Dermis microvascular lymphatic vessel endothelial cell (primary cell): ENCODE data around the gene SYNDIG1. TPM values are rescaled to one million over a fixed set of nuclear protein-coding genes. Genes with fewer than 3 reads are reported as not detected.
"Not testable (repeated sequence)": the region's sequence is repeated elsewhere in the genome, so short reads cannot be mapped to it uniquely, and the experiment has no call there.

Source experiments
- DNase-seq, 2 donors: peaks; one replicate each; pipeline versions ENCODE4 v3.0.0 to v3.0.0-alpha.2; 2010; ENCODE audit warnings: low read depth in 2 of 2
- total RNA-seq: library from RNA; depleted of rRNA; stranded (reverse); fragments of >200 nt; gene quantifications from 2 replicates; pipeline ENCODE4 v1.2.1, GENCODE V29; 2014

SYNDIG1 gene
- total RNA-seq, 1 donor from 2014 or later = not detected

GRCh38 chr20:24608926-24609667 lies 139.7 kb downstream of the SYNDIG1 start:
- DNase-seq = no peak

GRCh38 chr20:24609757-24610156 lies 140.3 kb downstream of the SYNDIG1 start:
- no peak for DNase-seq

- no peak for DNase-seq
Observed at GRCh38 chr20:24610341-24611115, 141.1 kb downstream of the SYNDIG1 start.

GRCh38 chr20:24611360-24612140 lies 142.1 kb downstream of the SYNDIG1 start:
- no peak for DNase-seq

DNA sequence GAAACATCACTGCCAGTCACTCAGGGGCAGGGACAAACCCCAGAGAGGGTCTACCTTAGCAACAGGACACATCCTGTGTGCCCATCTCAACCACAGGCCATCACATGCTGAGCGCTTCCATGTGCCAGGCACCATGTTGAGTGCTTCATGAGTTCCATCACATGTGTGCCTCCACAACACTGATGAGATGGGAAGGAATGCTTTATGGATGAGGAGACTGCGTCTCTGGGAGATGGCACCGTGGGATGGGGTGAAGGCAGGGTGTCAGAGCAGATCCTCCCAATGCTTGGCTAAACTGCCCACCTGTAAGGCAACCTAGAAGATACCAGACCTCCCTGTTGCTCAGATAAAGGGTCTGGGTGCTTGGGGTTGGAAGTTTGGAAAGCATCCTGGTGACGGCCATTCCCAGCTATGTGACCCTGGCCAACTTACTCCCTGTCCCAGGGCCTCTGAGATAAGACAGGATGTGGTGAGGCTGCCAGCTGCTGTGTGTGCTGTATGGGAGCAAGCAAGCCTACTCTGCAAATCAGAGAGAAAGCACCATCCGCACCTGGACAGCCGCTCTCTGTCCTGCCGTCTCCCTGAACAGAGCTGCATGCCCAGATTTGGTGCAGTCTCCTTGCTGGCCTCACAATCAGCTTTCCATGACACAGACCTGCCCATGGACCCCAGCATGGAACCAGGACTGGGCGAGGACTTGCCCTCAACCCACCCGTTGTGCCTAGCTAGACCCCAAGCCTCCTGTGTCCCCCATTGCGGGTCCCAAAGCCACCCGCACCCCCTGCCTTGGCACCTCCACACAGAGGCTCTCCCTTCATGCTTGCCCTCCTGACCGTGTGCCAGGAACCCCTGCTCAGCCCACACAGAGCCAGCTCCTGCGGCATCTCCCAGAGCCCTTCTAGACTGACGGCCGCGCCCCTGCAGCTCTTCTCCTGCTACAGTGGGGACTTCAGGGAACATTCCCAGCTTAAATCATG lies 143.7 kb downstream of the SYNDIG1 start:
- DNase-seq = no peak

DNA sequence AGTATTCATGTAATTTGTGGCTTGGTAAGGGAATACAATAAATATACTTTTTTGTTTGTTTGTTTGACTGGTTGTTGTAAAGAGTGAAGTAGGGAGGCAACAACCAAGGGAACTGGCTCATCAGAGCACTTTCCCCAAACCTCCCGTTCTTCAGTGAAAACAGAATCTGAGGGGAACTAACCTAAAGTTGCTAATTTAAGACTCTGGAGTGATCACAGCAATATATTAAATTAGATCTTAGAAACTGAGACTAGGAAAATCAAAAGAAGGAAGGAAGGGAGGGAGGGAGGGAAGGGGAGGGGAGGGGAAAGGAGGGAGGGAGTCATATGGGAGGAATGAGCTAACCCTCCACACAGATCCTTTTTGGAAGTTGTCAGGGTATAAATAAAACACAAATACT lies 144.9 kb downstream of the SYNDIG1 start:
- no peak for DNase-seq

GRCh38 chr20:24615353-24615752 lies 145.9 kb downstream of the SYNDIG1 start:
- DNase-seq = no peak

DNA sequence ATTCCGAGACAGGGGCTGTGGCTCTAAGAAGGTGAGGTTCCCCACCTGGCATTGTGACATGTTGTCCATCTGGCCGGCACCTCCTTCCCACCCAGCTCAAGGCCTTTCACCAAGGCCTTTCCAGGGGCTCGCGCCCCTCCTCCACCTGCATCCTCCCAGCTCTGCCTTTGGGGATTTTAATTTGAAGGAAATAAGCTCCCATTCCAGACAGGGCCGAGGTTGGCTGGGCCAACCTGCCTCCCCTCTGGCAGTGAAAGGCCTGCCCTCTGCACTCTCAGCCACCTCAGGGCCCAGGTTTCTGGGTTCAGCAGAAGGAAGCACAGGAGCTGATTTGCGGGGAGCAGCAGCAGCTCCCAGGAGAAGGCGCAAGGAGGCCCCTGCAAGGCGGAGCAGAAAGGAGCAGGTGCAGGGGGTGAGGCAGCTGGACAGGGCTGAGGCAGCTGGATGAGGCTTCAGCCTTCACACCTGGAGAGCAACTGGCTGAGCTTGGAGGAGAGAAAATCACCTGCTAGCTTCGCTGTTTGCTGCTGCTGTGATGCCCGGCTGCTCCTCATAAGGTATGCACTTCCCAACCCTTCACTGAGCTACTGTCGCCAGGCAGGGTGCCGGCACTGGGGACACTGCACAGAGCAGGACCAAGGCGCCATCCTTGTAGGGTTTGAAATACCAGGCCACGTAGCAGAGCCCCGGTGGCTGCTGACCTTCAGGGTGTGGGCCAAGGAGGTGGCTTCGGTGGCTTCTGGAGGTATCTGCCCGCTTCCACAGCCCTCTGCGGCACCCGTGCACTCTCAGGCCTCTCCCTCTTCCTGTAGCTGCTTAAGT lies 147.0 kb downstream of the SYNDIG1 start:
- DNase-seq = no peak

GRCh38 chr20:24617080-24617432 lies 147.6 kb downstream of the SYNDIG1 start:
- no peak for DNase-seq

DNA sequence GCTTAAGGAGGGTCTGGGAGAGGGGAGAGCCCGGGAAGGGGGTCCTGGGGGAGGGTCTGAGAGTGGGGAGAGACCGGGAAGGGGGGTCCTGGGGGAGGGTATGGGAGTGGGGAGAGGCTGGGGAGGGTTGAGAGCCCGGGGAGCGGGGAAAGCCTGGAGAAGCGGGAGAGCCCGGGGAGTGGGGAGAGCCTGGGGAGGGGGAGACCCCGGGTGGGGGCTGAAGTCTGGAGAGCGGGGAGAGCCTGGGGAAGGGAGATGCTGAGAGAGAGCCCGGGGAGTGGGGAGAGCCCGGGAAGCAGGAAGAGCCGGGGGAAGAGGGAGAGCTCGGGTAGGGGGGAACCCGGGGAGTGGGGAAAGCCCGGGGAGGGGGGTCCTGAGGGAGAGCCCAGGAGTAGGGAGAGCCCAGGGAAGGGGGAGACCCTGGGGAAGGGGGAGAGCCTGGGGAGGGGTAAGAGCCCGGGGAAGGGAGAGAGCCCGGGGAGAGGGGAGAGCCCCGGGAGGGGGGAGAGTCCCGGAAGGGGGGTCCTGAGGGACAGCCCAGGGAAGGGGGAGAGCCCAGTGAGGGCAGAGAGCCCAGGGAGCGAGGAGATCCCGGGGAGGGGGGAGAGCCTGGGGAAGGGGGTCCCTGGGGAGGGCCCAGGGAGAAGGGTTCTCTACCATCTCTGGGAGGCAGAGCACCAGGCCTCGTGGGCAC lies 148.5 kb downstream of the SYNDIG1 start:
- DNase-seq = no peak

- no peak for DNase-seq
Observed at GRCh38 chr20:24618739-24619138, 149.3 kb downstream of the SYNDIG1 start.

GRCh38 chr20:24619212-24619611 lies 149.8 kb downstream of the SYNDIG1 start:
- DNase-seq = no peak

DNA sequence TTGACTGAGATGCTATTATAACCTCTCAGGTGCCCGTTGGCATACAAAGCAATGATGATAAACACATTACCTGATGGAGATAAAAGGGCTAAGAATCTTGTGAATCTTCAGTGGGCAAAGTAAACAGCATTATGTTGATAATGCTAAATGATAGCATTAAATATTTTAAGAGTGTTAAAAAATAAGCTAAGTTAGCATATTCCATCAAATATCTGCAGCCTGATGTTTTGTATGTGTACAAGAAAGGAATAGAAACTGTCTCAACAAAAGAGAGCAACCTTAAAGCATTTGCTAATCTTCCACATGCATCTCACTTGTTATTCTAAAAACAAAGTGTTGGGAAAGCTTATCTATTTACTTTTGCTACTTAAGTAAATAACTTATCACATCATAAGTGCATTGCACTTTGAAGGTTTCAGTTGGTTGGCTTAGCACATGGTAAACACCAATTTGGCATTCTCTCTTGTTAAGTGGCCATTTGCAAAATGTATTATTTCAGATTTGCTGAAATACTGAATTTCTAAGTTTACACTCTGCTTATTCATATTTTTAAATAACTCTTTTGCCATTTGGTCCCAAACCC lies 151.6 kb downstream of the SYNDIG1 start:
- no peak for DNase-seq

GRCh38 chr20:24622856-24623255 lies 153.4 kb downstream of the SYNDIG1 start:
- DNase-seq = no peak

- DNase-seq = not testable (repeated sequence)
Observed at GRCh38 chr20:24626141-24626540, 156.7 kb downstream of the SYNDIG1 start.

DNA sequence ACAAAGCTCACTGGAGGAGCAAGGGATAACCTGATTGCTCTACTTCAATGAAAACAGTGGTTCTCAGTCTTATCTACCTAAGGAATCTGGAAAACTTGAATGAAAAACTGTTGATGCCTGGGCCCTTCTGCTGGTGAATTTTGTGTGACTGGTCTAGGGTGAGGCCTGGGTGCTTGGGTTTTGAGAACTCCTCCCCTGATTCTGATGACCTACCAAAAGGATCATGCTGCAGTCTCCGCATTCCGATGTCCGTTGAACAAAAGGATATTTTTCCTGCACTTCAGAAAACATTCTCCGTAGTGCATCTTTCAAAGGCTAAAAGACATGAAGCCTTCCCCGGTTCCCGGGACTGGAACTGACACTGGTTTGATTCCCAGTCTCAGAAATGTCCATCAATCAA lies 157.9 kb downstream of the SYNDIG1 start:
- DNase-seq = no peak

- DNase-seq = no peak
Observed at GRCh38 chr20:24627926-24628325, 158.5 kb downstream of the SYNDIG1 start.

- DNase-seq = no peak
Observed at GRCh38 chr20:24628985-24629384, 159.6 kb downstream of the SYNDIG1 start.

DNA sequence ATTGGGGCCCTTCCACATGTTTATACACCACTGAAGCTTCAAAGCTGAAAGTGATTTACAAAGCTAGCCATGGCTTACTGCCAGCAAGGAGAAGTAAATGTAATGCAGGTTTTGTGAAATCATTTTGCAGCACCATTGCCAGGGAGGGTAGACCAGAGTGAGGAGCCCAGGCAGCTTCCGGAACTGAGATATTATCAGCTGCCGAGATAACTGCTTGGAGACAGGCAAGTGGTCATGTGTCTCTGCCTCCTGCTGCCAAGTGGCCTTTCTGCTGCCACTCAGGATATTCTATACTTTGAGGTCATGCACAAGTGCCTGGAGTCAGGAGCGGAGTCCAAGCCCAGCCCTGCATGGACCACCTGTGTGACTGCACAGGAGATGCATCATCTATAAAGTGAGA lies 160.2 kb downstream of the SYNDIG1 start:
- DNase-seq = no peak
